ENCODE measurements around the gene CAMK2B.

- TF ChIP-seq EZH2 (IDR thresholded peaks at IDR 0.05) (no peak), CTCF (IDR thresholded peaks at IDR 0.05) (no peak)
Observed at GRCh38 chr7:44269417-44269816, 56.0 kb downstream of the CAMK2B start.
